ENCODE measurements around the gene RWDD4.
A peak's percentile ranks its signal among the peaks of the same experiment; 100 is the strongest.

The RWDD4 gene

DNA sequence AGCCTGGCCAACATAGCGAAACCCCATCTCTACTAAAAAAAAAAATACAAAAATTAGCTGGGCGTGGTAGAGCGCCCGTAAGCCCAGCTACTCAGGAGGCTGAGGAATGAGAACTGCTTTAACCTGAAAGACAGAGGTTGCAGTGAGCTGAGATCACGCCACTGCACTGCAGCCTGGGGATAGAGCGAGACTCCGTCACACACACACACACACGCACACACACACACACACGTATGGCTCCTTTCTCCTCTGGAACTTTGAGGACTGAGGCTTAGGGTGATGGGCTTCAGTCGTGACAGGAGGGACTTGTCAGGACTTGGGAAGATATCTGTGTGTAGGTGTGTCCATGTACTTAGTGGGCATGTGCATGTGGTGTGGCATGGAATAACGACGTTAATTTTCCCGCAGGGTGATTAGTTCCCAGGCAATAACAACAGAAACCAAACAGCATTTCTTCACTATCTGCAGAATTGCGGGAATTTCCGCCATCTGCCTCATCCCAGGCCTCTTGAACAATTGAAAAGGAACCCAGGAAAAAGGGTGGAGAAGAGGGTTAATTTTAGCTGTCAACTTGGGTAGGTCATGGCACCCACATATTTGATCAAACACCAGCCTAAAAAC lies 47.7 kb downstream of the RWDD4 start:
- TF ChIP-seq, protein P1, sequence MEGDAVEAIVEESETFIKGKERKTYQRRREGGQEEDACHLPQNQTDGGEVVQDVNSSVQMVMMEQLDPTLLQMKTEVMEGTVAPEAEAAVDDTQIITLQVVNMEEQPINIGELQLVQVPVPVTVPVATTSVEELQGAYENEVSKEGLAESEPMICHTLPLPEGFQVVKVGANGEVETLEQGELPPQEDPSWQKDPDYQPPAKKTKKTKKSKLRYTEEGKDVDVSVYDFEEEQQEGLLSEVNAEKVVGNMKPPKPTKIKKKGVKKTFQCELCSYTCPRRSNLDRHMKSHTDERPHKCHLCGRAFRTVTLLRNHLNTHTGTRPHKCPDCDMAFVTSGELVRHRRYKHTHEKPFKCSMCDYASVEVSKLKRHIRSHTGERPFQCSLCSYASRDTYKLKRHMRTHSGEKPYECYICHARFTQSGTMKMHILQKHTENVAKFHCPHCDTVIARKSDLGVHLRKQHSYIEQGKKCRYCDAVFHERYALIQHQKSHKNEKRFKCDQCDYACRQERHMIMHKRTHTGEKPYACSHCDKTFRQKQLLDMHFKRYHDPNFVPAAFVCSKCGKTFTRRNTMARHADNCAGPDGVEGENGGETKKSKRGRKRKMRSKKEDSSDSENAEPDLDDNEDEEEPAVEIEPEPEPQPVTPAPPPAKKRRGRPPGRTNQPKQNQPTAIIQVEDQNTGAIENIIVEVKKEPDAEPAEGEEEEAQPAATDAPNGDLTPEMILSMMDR (IDR thresholded peaks at IDR 0.05; ENCODE audit: extremely low read depth, insufficient read depth, missing control alignments), result no peak
- in situ Hi-C loops (cut with MboI; ENCODE audit: low pct_unique_long_range_greater_than_20kb, low sequenced_read_pairs, unreplicated experiment), result no loop called here
- DNase-seq (ENCODE audit: low spot score), result no peak

DNA sequence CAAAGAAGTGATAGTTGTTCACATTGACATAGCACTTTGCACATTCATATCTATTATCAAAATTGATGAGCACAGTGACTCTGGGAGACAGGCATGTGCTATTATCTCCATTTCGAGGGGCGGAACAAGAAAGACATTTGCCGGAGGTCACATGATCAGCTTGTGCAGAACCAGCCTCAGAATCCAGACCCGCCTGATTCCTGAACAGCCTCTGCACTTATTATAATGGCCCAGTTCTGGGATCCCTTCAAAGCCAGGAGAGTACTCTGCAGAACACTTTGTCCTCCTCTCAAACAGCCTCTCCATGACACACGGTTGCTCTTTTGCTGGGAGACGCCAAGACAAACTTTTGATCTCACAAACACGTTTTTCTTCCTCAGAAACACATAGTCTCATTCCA lies 48.4 kb downstream of the RWDD4 start:
- TF ChIP-seq, protein P1 (IDR thresholded peaks at IDR 0.05; ENCODE audit: extremely low read depth, insufficient read depth, missing control alignments), result no peak
- DNase-seq (ENCODE audit: low spot score), result no peak
- in situ Hi-C loops (cut with MboI; ENCODE audit: low pct_unique_long_range_greater_than_20kb, low sequenced_read_pairs, unreplicated experiment), result no loop called here

DNA sequence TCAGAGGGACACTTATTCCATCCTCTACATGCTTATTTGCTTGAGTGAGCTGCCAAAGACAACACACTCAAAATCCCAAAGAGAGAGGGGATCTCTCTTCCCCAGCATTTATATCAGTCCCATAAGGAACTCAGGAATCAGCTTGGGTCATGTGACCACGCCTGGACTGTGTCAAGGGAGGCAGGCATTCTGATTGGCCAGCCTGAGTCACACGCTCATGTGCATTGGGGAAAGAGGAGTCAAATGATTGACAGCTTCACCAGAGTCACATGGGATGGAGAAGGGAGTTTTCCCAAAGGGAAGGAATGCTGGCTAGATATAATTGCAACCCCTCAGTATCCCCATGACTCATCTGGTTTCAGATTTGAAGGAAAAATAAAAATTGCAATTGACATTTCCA lies 49.0 kb downstream of the RWDD4 start:
- DNase-seq (ENCODE audit: low spot score), result no peak
- TF ChIP-seq, protein P1 (IDR thresholded peaks at IDR 0.05; ENCODE audit: extremely low read depth, insufficient read depth, missing control alignments), result no peak
- in situ Hi-C loops (cut with MboI; ENCODE audit: low pct_unique_long_range_greater_than_20kb, low sequenced_read_pairs, unreplicated experiment), result no loop called here

DNA sequence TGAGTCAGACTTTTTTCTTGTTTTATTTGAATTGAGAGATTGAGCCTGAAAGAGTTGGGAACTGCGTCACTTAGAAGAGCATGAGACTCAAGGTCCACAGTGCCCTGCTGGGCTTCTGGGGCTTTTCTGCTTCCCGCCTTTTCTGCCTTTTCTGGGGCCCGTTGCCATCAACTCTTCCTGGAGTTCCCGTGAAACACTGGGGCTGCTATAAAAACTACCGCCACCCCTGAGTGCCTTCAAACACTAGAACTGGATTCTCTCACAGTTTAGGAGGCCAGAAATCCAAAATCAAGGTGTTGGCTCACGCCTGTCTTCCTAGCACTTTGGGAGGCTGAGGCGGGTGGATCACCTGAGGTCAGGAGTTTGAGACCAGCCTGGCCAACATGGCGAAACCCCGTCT lies 49.8 kb downstream of the RWDD4 start:
- DNase-seq (ENCODE audit: low spot score), result no peak
- in situ Hi-C loops (cut with MboI; ENCODE audit: low pct_unique_long_range_greater_than_20kb, low sequenced_read_pairs, unreplicated experiment), result no loop called here
- TF ChIP-seq, protein P1 (IDR thresholded peaks at IDR 0.05; ENCODE audit: extremely low read depth, insufficient read depth, missing control alignments), result no peak

DNA sequence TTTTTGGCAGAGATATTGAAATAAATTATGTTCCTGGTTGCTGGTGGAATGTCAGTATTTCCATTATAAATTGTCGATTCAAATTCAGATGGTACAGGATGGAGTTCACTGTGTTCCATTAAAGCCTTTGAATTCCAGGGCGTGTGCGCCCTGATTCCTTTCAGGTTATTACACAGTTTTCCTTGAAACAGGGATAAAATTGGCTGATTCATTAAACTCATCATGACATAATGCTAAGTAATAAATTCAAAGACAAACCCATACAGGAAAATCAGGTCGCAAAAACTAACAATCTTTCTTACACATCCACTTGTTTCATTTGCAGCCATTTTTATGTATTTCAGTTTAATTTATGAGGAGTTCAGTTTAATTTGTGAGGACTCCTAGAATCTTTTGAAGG lies 51.1 kb downstream of the RWDD4 start:
- no peak for DNase-seq (ENCODE audit: low spot score)
- TF ChIP-seq, protein P1 (IDR thresholded peaks at IDR 0.05; ENCODE audit: extremely low read depth, insufficient read depth, missing control alignments), result no peak
- in situ Hi-C loops (cut with MboI; ENCODE audit: low pct_unique_long_range_greater_than_20kb, low sequenced_read_pairs, unreplicated experiment), result no loop called here

DNA sequence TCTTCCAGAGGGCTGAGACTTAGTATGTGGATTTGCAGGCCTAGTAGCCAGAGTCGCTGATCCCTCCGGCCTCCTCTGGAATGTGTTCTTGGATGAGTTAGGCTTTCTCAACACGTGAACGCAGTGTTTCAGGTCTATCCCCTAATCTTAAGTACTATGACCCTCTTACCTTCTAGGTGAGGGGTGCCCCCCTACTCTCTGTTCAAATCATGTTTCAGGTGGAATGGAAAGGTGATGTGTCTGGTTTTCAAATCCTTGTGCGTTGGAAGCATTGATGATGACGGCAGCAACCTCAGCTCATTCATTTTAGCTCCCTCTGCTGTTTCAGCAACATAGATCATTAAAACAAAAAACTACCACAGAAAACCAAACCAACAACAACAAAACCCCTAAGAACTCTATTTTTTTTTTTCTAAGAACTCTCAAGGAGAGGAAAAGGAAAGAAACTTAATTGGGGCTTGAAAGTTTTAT lies 56.4 kb downstream of the RWDD4 start:
- no peak for DNase-seq (ENCODE audit: low spot score)
- TF ChIP-seq, protein P1 (IDR thresholded peaks at IDR 0.05; ENCODE audit: extremely low read depth, insufficient read depth, missing control alignments), result peak; percentile 31
- in situ Hi-C loops (cut with MboI; ENCODE audit: low pct_unique_long_range_greater_than_20kb, low sequenced_read_pairs, unreplicated experiment), result no loop called here
